Muscle of leg (tissue), 11 donors: ENCODE results near the gene PITX1. TPM values are rescaled to one million over a fixed set of nuclear protein-coding genes. Genes with fewer than 3 reads are reported as not detected.

ENCODE experiments used
- DNase-seq: peaks from one replicate; pipeline ENCODE4 v3.0.0; 2013
- H3K27ac ChIP-seq: one replicate; pipeline ENCODE4 v1.5.1; 2013; ENCODE audit warnings: mild to moderate bottlenecking, low read length, control low read depth
- H3K27me3 ChIP-seq: one replicate; pipeline ENCODE4 v1.6.1; 2013; ENCODE audit warnings: low read length; ENCODE audit not compliant: control insufficient read depth, insufficient read depth
- H3K36me3 ChIP-seq: one replicate; pipeline ENCODE4 v1.6.1; 2013; ENCODE audit warnings: low read length; ENCODE audit not compliant: control insufficient read depth, insufficient read depth
- H3K4me1 ChIP-seq: one replicate; pipeline ENCODE4 v1.6.1; 2013; ENCODE audit warnings: low read length; ENCODE audit not compliant: control insufficient read depth, insufficient read depth
- H3K4me3 ChIP-seq: one replicate; pipeline ENCODE4 v1.5.1; 2013; ENCODE audit warnings: low read length, control low read depth
- H3K9me3 ChIP-seq: replicated peaks from 2 replicates; pipeline ENCODE4 v1.6.1; 2013; ENCODE audit warnings: low read depth, low read length; ENCODE audit not compliant: control insufficient read depth
- WGBS: methylation state at CpG from one replicate; pipeline ENCODE4 v1.1.5; 2013; ENCODE audit warnings: missing lambda C conversion rate; ENCODE audit not compliant: insufficient coverage; 5-methylcytosine and 5-hydroxymethylcytosine counted together
- polyA plus RNA-seq, 8 donors: library from polyadenylated mRNA; unstranded; fragments of 120-200 nt; gene quantifications; one replicate each; pipeline versions ENCODE4 v1.2.1 to v1.2.3, GENCODE V29; 2013; ENCODE audit warnings: inconsistent platforms in 1 of 8, low replicate concordance in 1 of 8; ENCODE audit not compliant: insufficient read length in 8 of 8, insufficient read depth in 1 of 8
- total RNA-seq: library from RNA; stranded (reverse); fragments of 120-200 nt; gene quantifications from one replicate; pipeline ENCODE4 v1.2.4, GENCODE V29; 2013

Gene PITX1
- total and polyA plus RNA-seq, 9 donors: 3.6 to 11.1 (median 8.0) TPM

DNA sequence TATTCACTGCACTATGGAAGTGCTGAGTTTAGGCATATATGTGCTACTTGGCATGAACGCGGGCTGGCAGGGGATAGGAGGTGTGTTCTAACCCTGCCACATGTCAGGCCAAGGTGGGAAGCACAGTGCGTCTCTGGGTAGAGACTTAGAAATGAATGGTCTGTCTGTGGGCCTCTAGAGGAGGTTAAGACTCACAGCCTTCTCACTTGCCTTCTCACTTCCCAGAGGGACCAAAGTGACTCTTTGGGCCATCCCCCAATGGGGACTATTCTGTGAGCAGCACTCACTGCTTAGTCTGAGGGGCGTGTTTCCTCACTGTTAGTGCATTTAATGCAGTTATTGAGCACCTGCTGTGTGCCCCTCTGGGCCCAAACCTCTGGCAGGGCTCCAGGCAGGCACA, 2.4 kb upstream of the PITX1 start:
- DNase-seq: no peak

DNA sequence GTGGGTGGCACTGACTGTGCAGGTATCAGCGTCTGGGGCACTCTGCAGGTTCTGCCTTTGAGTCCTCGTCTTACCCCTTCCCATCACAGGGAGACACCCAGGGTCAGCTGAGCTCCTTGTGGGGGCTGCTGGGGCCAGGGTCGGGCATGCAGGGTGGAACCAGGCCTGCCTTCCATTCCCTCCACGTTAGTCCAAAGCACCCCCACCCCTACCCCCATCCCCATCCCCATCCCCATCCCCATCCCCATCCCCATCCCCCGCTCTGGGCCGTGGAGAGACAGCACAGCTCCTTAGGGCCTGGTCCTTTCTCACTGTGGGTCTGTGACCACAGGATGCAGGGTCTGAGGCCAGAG, 1.6 kb upstream of the PITX1 start:
- 100% methylated on average over 1 of the region's 6 CpGs for WGBS
- Histone ChIP-seq H3K36me3 (no peaks in the 10 kb centered on the region), H3K27ac (no peak overlapping the region), H3K4me3 (no peak overlapping the region), H3K9me3 (no peaks in the 10 kb centered on the region), H3K27me3 (peaks cover 88% of the 10 kb centered on the region), H3K4me1 (peaks cover 37% of the 10 kb centered on the region)
- no peak for DNase-seq

More for the DNA sequence above, 2.4 kb upstream of the PITX1 start:
- Histone ChIP-seq H3K27me3 (peaks cover 88% of the 10 kb centered on the region), H3K27ac (no peak overlapping the region), H3K9me3 (no peaks in the 10 kb centered on the region), H3K36me3 (no peaks in the 10 kb centered on the region), H3K4me1 (peaks cover 30% of the 10 kb centered on the region), H3K4me3 (no peak overlapping the region)
- no CpG with 5 or more reads among the region's 4 CpGs for WGBS

DNA sequence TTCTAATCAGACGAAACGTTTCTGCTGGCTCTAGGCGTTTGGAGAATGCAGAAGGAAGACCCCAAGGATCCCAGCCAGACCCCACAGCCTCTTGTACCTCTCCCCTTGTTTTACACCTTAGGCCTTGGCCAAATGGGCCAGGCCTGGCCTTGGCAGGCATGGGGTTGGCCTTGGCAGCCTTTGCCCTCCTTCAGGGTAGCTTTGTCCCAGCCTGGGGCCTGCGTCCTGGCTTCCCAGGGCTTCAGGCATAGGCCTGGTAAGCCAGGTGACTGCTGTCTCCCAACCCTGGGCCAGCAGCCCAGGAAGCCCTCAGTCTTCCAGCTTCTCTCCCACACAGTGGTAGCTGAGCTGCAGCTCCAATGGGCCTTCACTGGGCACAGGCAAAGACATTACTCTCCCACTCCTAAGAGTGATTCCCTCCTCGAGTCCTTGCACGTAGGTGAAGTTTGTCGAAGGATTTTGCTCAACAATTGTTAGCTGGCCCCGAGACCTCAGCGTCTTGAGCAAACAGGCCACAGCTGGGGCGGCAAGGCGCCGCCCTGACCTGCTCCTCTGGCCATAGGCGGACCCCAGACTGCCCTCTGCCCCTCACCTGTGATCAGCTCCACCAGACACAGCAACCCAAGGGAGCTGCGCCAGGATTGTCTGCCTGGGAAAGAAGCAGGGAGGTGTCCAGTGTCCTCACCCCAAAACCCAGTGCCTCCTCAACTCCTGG, 1.1 kb upstream of the PITX1 start:
- H3K9me3 ChIP-seq: no peaks in the 10 kb centered on the region
- H3K4me3 ChIP-seq: no peak overlapping the region
- no peak overlapping the region for H3K27ac ChIP-seq
- H3K36me3 ChIP-seq: no peaks in the 10 kb centered on the region
- DNase-seq: peak; percentile 33
- H3K4me1 ChIP-seq: peaks cover 37% of the 10 kb centered on the region
- H3K27me3 ChIP-seq: peaks cover 88% of the 10 kb centered on the region
- 72% methylated on average over 5 of the region's 14 CpGs for WGBS

DNA sequence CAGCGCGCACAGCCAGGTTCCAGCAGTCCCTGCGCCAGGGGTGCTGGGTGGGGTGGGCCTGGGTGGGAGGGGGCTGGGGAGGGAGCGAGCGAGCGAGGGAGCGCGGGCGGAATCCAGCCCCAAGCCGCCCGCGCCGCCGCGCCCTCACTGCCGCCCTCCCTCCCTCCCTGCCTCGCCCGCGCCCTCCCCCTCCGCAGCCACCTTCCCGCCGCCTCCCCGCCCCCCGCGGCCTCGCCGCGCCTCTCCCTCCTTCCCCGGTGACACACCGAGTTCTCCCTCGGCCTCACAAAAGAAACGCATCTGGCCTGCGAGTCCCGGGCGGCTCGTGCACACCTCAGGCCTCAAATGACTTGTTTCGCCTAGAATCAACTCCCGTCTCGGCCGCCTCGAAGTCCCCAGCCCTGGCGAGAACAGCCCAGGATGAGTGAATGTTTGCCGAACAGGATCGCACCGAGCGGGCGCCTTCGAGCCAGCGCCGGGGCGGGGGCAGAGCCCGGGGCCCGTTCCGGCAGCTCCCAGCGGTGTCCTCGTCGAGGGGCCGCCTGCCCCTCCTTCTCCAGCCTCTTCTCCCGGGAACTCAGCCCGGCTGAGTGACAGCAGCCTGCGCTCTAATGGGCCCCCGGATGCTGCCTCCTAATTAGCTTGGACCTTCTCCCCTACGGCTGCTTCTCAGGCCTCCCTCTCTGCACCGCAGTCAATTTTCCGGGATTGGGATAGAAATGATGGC, 371 bp upstream of the PITX1 start:
- peaks cover 36% of the 10 kb centered on the region for H3K4me1 ChIP-seq
- peak; percentile 79 for DNase-seq
- H3K27me3 ChIP-seq: peaks cover 84% of the 10 kb centered on the region
- no peak overlapping the region for H3K27ac ChIP-seq
- under 1% methylated on average over 40 of the region's 65 CpGs for WGBS
- no peaks in the 10 kb centered on the region for H3K9me3 ChIP-seq
- no peaks in the 10 kb centered on the region for H3K36me3 ChIP-seq
- peak overlapping the region; percentile 5 for H3K4me3 ChIP-seq

DNA sequence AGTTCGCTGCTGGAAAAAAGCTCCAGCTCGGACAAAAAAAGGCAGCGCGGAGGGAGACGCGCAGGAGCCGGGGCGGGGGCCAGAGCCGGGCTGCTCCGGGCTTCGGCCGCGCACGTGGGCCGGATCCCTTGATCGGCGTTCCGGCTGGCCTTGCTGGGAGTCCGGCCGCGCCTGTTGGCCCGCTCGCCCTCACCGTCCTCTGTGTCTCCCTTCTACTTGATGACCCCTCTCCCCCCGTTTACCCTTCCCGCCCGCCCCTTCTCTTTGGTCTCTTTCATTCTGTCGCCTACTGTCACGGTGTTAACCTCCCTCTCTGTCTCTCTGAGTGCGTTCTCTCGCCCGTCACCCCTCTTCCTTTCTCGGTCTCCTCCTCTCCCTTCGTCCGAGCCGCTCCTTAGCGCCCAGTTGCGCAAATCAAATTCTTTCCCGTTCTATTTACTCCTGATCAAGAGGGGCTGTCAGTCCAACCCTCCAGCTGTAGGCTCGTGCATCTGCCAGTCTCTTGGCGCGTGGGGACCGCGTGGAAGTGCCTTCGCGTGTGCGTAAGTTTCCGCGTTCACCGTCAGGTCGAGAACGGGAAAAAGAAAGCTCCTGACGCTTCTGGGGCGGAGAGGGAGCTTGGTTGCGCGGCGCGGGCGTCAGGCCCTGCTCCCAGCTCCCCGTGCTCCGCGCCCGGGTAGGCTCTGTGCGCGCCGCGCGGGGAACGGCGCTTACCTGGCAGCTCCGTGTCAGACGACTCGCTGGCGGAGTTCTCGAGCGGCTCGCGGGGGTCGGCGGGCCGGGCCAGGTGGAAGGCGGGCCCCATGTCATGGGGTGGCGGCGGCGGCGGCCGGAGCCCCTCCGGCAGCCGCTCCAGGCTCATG, 798 bp downstream of the PITX1 start:
- Histone ChIP-seq H3K4me1 (peaks cover 32% of the 10 kb centered on the region), H3K9me3 (no peaks in the 10 kb centered on the region), H3K4me3 (peak overlapping the region; percentile 50), H3K27ac (peak overlapping the region; percentile 47), H3K36me3 (no peaks in the 10 kb centered on the region), H3K27me3 (peaks cover 84% of the 10 kb centered on the region)
- under 1% methylated on average over 87 of the region's 89 CpGs for WGBS
- peak; percentile 63 for DNase-seq

DNA sequence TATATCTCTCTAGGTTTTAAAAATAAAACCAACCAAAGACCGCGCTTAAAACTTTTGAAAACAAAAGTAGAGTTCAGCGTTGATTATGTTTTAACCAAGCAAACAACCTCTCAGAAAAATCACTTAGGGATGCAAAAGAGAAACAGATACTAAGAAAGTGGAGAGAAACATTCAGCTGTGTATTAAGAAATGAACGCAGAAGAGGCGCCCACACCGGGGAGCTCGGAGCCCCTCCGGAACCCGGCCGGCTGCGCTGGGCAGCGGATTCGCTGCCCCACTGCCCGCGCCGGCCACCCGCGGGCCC, 1.4 kb downstream of the PITX1 start:
- H3K4me3 ChIP-seq: peak overlapping the region; percentile 50
- DNase-seq: no peak
- H3K9me3 ChIP-seq: no peaks in the 10 kb centered on the region
- H3K4me1 ChIP-seq: peaks cover 37% of the 10 kb centered on the region
- no peak overlapping the region for H3K27ac ChIP-seq
- peaks cover 84% of the 10 kb centered on the region for H3K27me3 ChIP-seq
- no peaks in the 10 kb centered on the region for H3K36me3 ChIP-seq
- WGBS: under 1% methylated on average over 15 of the region's 18 CpGs

DNA sequence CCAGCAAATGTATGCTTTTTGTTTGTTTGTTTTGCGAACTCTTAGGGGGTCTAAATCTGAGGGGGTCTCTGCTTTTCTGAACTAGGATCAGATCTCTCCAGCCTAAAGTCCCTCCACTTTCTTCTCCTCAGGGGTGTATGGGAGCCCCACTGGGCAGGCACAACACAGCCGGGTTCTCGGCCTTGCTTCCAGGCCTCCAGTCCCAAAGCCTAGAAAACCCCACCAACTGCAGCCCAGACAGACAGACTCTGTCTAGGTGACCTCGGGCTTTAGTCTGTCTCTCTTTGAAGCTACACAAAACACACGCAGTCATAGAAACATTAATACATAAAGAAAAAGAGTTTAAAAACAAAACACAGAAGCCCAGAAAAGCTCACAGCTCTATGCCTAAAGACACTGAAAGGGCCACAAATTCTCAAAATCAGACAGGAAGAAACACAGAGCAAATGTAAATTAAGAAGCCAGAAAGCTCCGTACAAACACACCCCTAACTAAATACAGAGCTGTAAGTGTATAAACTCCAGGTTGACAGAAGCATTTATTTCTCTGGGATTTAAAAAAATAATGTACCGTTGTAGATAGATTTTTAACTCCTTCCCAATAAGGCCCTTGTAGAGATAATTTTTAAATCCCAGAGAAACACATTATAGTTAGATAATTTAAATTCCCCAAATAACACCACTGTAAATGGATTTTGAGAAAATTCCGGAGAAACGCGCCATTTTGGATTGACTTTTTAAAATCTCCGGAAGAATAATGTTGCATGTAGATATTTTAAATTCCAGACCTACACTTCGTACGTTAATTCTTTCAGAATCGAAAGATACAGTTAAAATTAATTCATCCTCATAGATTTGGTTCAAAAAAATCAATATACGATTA, 2.0 kb downstream of the PITX1 start:
- Histone ChIP-seq H3K4me3 (peak overlapping the region; percentile 50), H3K4me1 (peaks cover 43% of the 10 kb centered on the region), H3K27ac (peak overlapping the region; percentile 47), H3K36me3 (no peaks in the 10 kb centered on the region), H3K27me3 (peaks cover 84% of the 10 kb centered on the region), H3K9me3 (no peaks in the 10 kb centered on the region)
- WGBS: 14% methylated on average over 2 of the region's 15 CpGs
- DNase-seq: peak; percentile 42

DNA sequence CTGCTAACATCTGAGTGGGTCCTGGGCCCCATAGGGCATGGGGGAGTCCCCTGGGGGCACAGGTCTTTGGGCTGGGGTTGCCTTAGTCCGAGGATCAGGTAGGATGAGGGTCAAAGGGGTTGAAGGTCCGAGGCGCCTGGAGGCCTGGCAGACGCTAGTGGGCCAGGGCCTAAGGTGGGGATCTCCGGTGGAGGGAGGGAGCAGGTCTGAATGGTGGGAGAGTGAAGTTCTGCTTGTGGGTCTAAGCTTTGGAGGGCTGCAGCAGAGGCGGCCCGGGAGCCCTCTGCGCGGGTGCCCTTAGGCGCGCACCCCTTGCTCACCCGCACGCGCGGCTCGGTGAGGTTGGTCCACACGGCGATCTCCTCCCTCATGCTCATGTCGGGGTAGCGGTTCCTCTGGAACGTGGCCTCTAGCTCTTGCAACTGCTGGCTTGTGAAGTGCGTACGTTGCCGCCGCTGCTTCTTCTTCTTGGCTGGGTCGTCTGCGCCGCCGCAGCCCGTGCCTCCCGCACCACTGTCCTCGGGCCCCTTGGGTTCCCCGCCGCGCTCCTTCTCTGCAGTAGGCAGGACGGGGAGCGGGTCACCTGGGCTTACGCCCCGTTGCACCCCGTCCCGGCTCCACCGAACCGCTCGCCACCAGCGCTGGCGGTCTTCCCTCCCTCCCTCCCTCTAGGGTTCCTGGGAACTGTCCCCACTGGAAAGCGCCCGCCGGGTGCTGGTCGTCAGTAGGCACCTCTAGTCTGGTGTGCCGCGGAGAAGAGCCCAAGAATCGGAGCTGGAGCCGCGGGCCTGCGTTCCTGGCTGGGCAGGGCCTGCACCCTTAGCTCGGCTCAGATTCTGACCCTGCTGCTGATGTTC, 2.8 kb downstream of the PITX1 start:
- H3K27ac ChIP-seq: peak overlapping the region; percentile 71
- WGBS: 17% methylated on average over 57 of the region's 57 CpGs
- H3K36me3 ChIP-seq: no peaks in the 10 kb centered on the region
- peak overlapping the region; percentile 26 for H3K4me3 ChIP-seq
- H3K9me3 ChIP-seq: no peaks in the 10 kb centered on the region
- DNase-seq: peak; percentile 60
- peaks cover 50% of the 10 kb centered on the region for H3K4me1 ChIP-seq
- H3K27me3 ChIP-seq: peaks cover 84% of the 10 kb centered on the region
